ENCODE results near the gene VSIG8. TPM values are rescaled to one million over a fixed set of nuclear protein-coding genes. Genes with fewer than 3 reads are reported as not detected.

VSIG8 gene
- total and polyA plus RNA-seq, 2 of the 8 experiments (the other 6 are each of a cell fraction or from before 2014, with no cell fraction given) = not detected

DNA sequence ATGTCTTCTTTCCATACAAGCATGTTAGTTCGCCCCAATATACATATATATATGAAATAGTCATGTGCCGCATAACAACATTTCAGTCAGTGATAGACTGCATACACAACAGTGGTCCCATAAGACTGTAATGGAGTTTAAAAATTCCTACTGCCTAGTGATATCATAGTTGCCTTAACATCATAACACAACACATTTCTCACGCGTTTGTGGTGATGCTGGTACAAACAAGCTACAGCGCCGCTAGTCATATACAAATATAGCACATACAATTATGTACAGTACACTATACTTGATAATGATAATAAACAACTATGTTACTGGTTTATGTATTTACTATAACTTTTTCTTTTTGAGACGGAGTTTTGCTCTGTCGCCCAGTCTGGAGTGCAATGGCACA, 46.5 kb downstream of the VSIG8 start:
- no peak overlapping the region for H2BK20ac ChIP-seq (ENCODE audit: low read length)
- no peaks in the 10 kb centered on the region for H4K20me1 ChIP-seq (replicated peaks in 1 of 2; ENCODE audit: control insufficient read depth in 1 of 2, insufficient read depth in 2 of 2, low read length in 2 of 2)
- no peaks in the 10 kb centered on the region for H3K36me3 ChIP-seq (ENCODE audit: control insufficient read depth in 2 of 4, insufficient read depth in 4 of 4, low read length in 3 of 4)
- H3K4me3 ChIP-seq (ENCODE audit: extremely low read depth in 1 of 4, insufficient read depth in 2 of 4, low read depth in 3 of 4, low read length in 4 of 4) = no peak overlapping the region
- TF ChIP-seq CHD2 (IDR thresholded peaks at IDR 0.05; ENCODE audit: low read length) (no peak), CEBPB (IDR thresholded peaks at IDR 0.05; ENCODE audit: low read depth, low read length) (no peak), E2F6 (IDR thresholded peaks at IDR 0.05) (no peak), PHF8 (conservative IDR thresholded peaks at IDR 0.05; ENCODE audit: low read depth, low read length) (no peak), TAF7 (optimal IDR thresholded peaks at IDR 0.05; ENCODE audit: borderline replicate concordance, low read depth, low read length) (no peak), CTBP2 (IDR thresholded peaks at IDR 0.05; ENCODE audit: borderline replicate concordance, insufficient read depth, insufficient read length, low read length) (no peak)
- POLR2A ChIA-PET (ENCODE audit: partially characterized antibody) = no interaction called here
- H3K18ac ChIP-seq (ENCODE audit: extremely low read depth, low read length) = no peak overlapping the region
- no peak overlapping the region for H2AK5ac ChIP-seq (ENCODE audit: low read depth, low read length)
- H3K23ac ChIP-seq (ENCODE audit: insufficient read length) = no peak overlapping the region
- no peaks in the 10 kb centered on the region for H3K79me1 ChIP-seq (ENCODE audit: low read depth, low read length)
- no peak overlapping the region for H3K56ac ChIP-seq (replicated peaks; ENCODE audit: insufficient read length, low read depth, low read length)
- CTCF ChIA-PET (ENCODE audit: partially characterized antibody) = interaction anchor here (1.2 to 26.0 kb wide), 5 partner anchors 9 to 72 kb away, joined by 3 to 645 read pairs (median 20); no protein-coding TSS in a partner anchor
- H2BK5ac ChIP-seq (ENCODE audit: low read depth, low read length) = no peak overlapping the region
- no peak overlapping the region for H3K14ac ChIP-seq (ENCODE audit: insufficient read length)
- H3K27me3 ChIP-seq (replicated peaks in 1 of 4; ENCODE audit: control insufficient read depth in 3 of 4, extremely low read depth in 1 of 4, insufficient read depth in 3 of 4, low read length in 3 of 4) = 0 out of 7 replicates have a peak, but pooled peaks cover 0 to 2% (median 0%) of the 10 kb centered on the region in 4 experiments
- WGBS, 2 experiments (ENCODE audit: extremely low coverage in 1 of 2, insufficient coverage in 1 of 2, insufficient read length in 1 of 2, insufficient replicate concordance in 2 of 2, low coverage in 1 of 2, low lambda C conversion rate in 2 of 2, missing lambda C conversion rate in 1 of 2) = 94% methylated on average over 8 of the region's 8 CpGs; no CpG with 5 or more reads in 1 of the 2 experiments
- no peak overlapping the region for H2BK15ac ChIP-seq (ENCODE audit: low read length)
- no peak overlapping the region for H2BK12ac ChIP-seq (ENCODE audit: low read depth, low read length)
- FAIRE-seq (no peak), DNase-seq (ENCODE audit: low read depth in 1 of 2, low spot score in 2 of 2) (no peak)
- no peaks in the 10 kb centered on the region; the same call in 1 of the 2 replicates for H3K23me2 ChIP-seq (ENCODE audit: low read depth, low read length)
- no peak overlapping the region for H4K5ac ChIP-seq (ENCODE audit: insufficient read length, low read depth, low read length)
- no peak overlapping the region for H3K9ac ChIP-seq (replicated peaks in 1 of 4; ENCODE audit: extremely low read depth in 1 of 4, low read depth in 3 of 4, low read length in 3 of 4)
- no peak overlapping the region for H2AFZ ChIP-seq (ENCODE audit: low read length)
- H3K27ac ChIP-seq (ENCODE audit: low read depth, low read length) = no peak overlapping the region
- H3K79me2 ChIP-seq (ENCODE audit: control insufficient read depth in 1 of 2, insufficient read depth in 2 of 2, low read length in 2 of 2) = no peaks in the 10 kb centered on the region
- H3K9me3 ChIP-seq (ENCODE audit: insufficient read depth in 2 of 2, low read depth in 1 of 2, low read length in 1 of 2) = no peaks in the 10 kb centered on the region
- H2BK120ac ChIP-seq (replicated peaks; ENCODE audit: low read depth, low read length) = no peak overlapping the region
- no peak overlapping the region for H3K4ac ChIP-seq (replicated peaks; ENCODE audit: insufficient read length, low read depth, low read length)
- no peak overlapping the region for H4K8ac ChIP-seq (ENCODE audit: extremely low read depth, insufficient read depth, low read length)
- H3K4me2 ChIP-seq (ENCODE audit: insufficient read depth in 1 of 2, low read depth in 2 of 2, low read length in 2 of 2) = no peak overlapping the region
- no peak overlapping the region for H4K91ac ChIP-seq (replicated peaks; ENCODE audit: insufficient read length, low read length)
- H3K4me1 ChIP-seq (replicated peaks in 1 of 4; ENCODE audit: control insufficient read depth in 3 of 4, insufficient read depth in 4 of 4, low read length in 3 of 4) = no peaks in the 10 kb centered on the region
